Hematopoietic multipotent progenitor cell treated with erythropoietin and hydrocortisone succinate and interleukin-3 and kit ligand, for 8 days (in vitro differentiated cells): Measurements from ENCODE around the gene MAP7D3.

ENCODE experiments used
- DNase-seq: peaks from one replicate; pipeline ENCODE4 v3.0.0-alpha.2; 2015

Gene MAP7D3

GRCh38 chrX:136203951-136204350 is 47.2 kb downstream of the MAP7D3 start:
- peak; percentile 14 for DNase-seq

- DNase-seq, result no peak
Measured at GRCh38 chrX:136203438-136203837, 47.8 kb downstream of the MAP7D3 start.

GRCh38 chrX:136202889-136203288 is 48.3 kb downstream of the MAP7D3 start:
- DNase-seq, result no peak

GRCh38 chrX:136201601-136202000 is 49.6 kb downstream of the MAP7D3 start:
- no peak for DNase-seq

GRCh38 chrX:136200466-136200865 is 50.7 kb downstream of the MAP7D3 start:
- DNase-seq, result peak; percentile 40

GRCh38 chrX:136199365-136199764 is 51.8 kb downstream of the MAP7D3 start:
- no peak for DNase-seq

- DNase-seq, result no peak
Measured at GRCh38 chrX:136198678-136199243, 52.4 kb downstream of the MAP7D3 start.

- DNase-seq, result no peak
Measured at GRCh38 chrX:136198010-136198409, 53.2 kb downstream of the MAP7D3 start.

GRCh38 chrX:136196691-136197155 is 54.5 kb downstream of the MAP7D3 start:
- no peak for DNase-seq

- DNase-seq, result no peak
Measured at GRCh38 chrX:136195247-136195646, 56.0 kb downstream of the MAP7D3 start.

GRCh38 chrX:136194536-136194935 is 56.7 kb downstream of the MAP7D3 start:
- DNase-seq, result no peak

GRCh38 chrX:136193771-136194170 is 57.4 kb downstream of the MAP7D3 start:
- peak; percentile 14 for DNase-seq

GRCh38 chrX:136192839-136193414 is 58.3 kb downstream of the MAP7D3 start:
- DNase-seq, result no peak

- no peak for DNase-seq
Measured at GRCh38 chrX:136192135-136192534, 59.1 kb downstream of the MAP7D3 start.

GRCh38 chrX:136191171-136191570 is 60.0 kb downstream of the MAP7D3 start:
- DNase-seq, result no peak

- no peak for DNase-seq
Measured at GRCh38 chrX:136190038-136190713, 61.0 kb downstream of the MAP7D3 start.

GRCh38 chrX:136189222-136189621 is 62.0 kb downstream of the MAP7D3 start:
- no peak for DNase-seq

GRCh38 chrX:136186023-136186413 is 65.2 kb downstream of the MAP7D3 start:
- no peak for DNase-seq

- no peak for DNase-seq
Measured at GRCh38 chrX:136185401-136186022, 65.7 kb downstream of the MAP7D3 start.

GRCh38 chrX:136183917-136184316 is 67.3 kb downstream of the MAP7D3 start:
- DNase-seq, result no peak

- no peak for DNase-seq
Measured at GRCh38 chrX:136183172-136183571, 68.0 kb downstream of the MAP7D3 start.

- DNase-seq, result no peak
Measured at GRCh38 chrX:136182414-136182813, 68.8 kb downstream of the MAP7D3 start.

- no peak for DNase-seq
Measured at GRCh38 chrX:136179133-136179532, 72.1 kb downstream of the MAP7D3 start.

GRCh38 chrX:136176399-136176825 is 74.8 kb downstream of the MAP7D3 start:
- no peak for DNase-seq
